ENCODE results near the gene TNFRSF8. TPM values are rescaled to one million over a fixed set of nuclear protein-coding genes. Genes with fewer than 3 reads are reported as not detected.

Gene TNFRSF8
- total and polyA plus RNA-seq, 2 donors (not counting 1 experiment from before 2014, with no cell fraction given): 0.36 to 0.57 TPM

DNA sequence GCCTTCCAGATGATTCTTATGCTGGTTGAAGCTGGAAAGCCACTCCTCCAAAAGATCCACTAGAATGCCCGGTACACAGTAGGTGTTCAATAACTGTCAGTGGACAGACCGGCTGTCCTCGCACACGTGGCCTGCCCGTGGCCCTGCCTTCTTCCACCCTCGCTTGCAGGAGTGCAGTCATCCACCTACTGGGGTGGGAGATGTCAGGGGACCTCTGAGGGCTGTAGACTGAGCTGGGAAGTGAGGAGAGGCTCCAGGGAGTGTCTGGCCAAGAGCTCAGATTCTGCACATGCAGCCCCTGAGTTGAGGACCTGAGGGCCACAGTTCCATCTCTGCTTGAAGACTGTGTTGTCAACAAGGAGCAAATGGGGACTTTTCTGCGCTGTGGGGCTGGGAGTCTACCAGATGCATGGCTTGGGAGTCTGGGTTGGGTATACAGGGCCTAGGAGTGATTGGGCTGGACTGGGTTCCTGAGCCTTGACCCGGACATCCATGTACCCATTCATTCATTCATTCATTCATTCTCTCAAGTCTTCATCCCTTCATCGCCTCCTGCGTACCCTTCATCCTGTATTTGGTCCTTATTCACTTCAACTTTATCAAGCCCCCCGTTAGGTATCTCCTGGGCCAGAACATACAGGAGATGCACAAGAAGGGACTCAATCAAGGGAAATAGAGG, 99.5 kb downstream of the TNFRSF8 start:
- ATAC-seq (ENCODE audit: low read depth): no peak
- CTCF ChIA-PET: interaction anchor here (0.8 to 4.0 kb wide), 10 partner anchors 8 to 46 kb away, joined by 3 to 45 read pairs (median 4); no protein-coding TSS in a partner anchor

DNA sequence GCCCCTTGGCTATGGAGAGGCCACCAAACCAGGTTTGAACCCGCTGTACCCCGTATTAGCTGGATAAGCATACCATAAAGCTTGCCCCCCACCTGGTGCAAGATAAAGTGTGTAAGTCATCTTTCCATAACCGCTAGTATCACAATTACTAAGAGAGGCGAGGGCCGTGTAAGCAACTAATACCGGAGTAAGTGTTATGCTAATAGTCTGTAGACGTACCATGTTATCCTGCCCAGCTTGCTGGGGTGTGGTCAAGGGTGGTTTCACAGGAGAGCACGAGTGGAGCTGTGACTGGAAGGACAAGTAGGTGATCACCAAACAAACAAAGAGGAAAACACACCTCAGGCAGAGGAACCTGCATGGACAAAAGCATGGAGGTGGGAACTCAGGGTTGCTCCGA, 100.1 kb downstream of the TNFRSF8 start:
- ATAC-seq (ENCODE audit: low read depth) (no peak), DNase-seq (no peak)
- 57% methylated on average over 2 of the region's 9 CpGs for WGBS (ENCODE audit: insufficient coverage)
- H2AFZ ChIP-seq (ENCODE audit: insufficient read depth, low read depth, low read length, poor library complexity, severe bottlenecking): no peak overlapping the region
- H3K4me3 Mint-ChIP-seq: no peak overlapping the region
- H3K27ac ChIP-seq (ENCODE audit: low read length in 2 of 2): no peak overlapping the region
- H4K20me1 ChIP-seq (ENCODE audit: control insufficient read depth, insufficient read depth, low read length, poor library complexity, severe bottlenecking): no peaks in the 10 kb centered on the region
- H3K27ac Mint-ChIP-seq: peak overlapping the region; percentile 54
- intact Hi-C loops (cut with micrococcal nuclease): no loop called here
- peaks cover 0 to 3% (median 0%) of the 10 kb centered on the region in 3 donors for H3K9me3 ChIP-seq (ENCODE audit: control extremely low read depth in 1 of 3, control insufficient read depth in 2 of 3, insufficient read depth in 1 of 3, low read length in 2 of 3)
- TF ChIP-seq, protein P1, sequence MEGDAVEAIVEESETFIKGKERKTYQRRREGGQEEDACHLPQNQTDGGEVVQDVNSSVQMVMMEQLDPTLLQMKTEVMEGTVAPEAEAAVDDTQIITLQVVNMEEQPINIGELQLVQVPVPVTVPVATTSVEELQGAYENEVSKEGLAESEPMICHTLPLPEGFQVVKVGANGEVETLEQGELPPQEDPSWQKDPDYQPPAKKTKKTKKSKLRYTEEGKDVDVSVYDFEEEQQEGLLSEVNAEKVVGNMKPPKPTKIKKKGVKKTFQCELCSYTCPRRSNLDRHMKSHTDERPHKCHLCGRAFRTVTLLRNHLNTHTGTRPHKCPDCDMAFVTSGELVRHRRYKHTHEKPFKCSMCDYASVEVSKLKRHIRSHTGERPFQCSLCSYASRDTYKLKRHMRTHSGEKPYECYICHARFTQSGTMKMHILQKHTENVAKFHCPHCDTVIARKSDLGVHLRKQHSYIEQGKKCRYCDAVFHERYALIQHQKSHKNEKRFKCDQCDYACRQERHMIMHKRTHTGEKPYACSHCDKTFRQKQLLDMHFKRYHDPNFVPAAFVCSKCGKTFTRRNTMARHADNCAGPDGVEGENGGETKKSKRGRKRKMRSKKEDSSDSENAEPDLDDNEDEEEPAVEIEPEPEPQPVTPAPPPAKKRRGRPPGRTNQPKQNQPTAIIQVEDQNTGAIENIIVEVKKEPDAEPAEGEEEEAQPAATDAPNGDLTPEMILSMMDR (IDR thresholded peaks at IDR 0.05): no peak
- TF ChIP-seq EZH2 (IDR thresholded peaks at IDR 0.05; ENCODE audit: borderline replicate concordance, insufficient read depth, low read depth, low read length, poor library complexity, severe bottlenecking): no peak
- H3K4me2 ChIP-seq (replicated peaks; ENCODE audit: low read depth, low read length, poor library complexity, severe bottlenecking): no peak overlapping the region
- CTCF ChIA-PET: interaction anchor here (0.9 to 4.0 kb wide), 6 partner anchors 10 to 39 kb away, joined by 3 to 45 read pairs (median 4); no protein-coding TSS in a partner anchor
- no peaks in the 10 kb centered on the region for H3K9me3 Mint-ChIP-seq (ENCODE audit: insufficient read depth)
- peaks cover 57% of the 10 kb centered on the region for H3K4me1 Mint-ChIP-seq
- H3K27me3 ChIP-seq (replicated peaks in 1 of 4; ENCODE audit: control extremely low read depth in 1 of 4, control insufficient read depth in 3 of 4, insufficient read depth in 4 of 4, low read length in 3 of 4): no peaks in the 10 kb centered on the region
- H3K4me1 ChIP-seq (ENCODE audit: control insufficient read depth in 2 of 2, insufficient read depth in 2 of 2, low read length in 2 of 2): peaks cover 41 to 68% of the 10 kb centered on the region in 2 donors
- peaks cover 18% of the 10 kb centered on the region for H3K79me2 ChIP-seq (ENCODE audit: control insufficient read depth, insufficient read depth, low read length)
- POLR2A ChIA-PET: interaction anchor here (0.6 to 2.3 kb wide), 3 partner anchors 10 to 36 kb away, joined by 8 to 17 read pairs (median 13); no protein-coding TSS in a partner anchor
- H3K9ac ChIP-seq (ENCODE audit: low read length): no peak overlapping the region
- no peak overlapping the region for H3K4me3 ChIP-seq (ENCODE audit: control extremely low read depth in 1 of 5, extremely low read depth in 1 of 5, insufficient read depth in 1 of 5, low read depth in 2 of 5, low read length in 4 of 5)
- H3K27me3 Mint-ChIP-seq: no peaks in the 10 kb centered on the region
- no peaks in the 10 kb centered on the region for H3K36me3 ChIP-seq (replicated peaks in 1 of 2; ENCODE audit: control extremely low read depth in 1 of 2, control insufficient read depth in 1 of 2, extremely low read depth in 1 of 2, insufficient read depth in 2 of 2, low read length in 1 of 2)

More for the DNA sequence above, 99.5 kb downstream of the TNFRSF8 start:
- peak overlapping the region; percentile 91 for H3K27ac Mint-ChIP-seq
- H3K9me3 Mint-ChIP-seq (ENCODE audit: insufficient read depth): no peaks in the 10 kb centered on the region
- TF ChIP-seq, protein P1 (IDR thresholded peaks at IDR 0.05): no peak
- TF ChIP-seq EZH2 (IDR thresholded peaks at IDR 0.05; ENCODE audit: borderline replicate concordance, insufficient read depth, low read depth, low read length, poor library complexity, severe bottlenecking): no peak
- WGBS (ENCODE audit: insufficient coverage): 95% methylated on average over 3 of the region's 11 CpGs
- H3K4me1 Mint-ChIP-seq: peaks cover 57% of the 10 kb centered on the region
- H3K9ac ChIP-seq (ENCODE audit: low read length): no peak overlapping the region
- H3K27me3 Mint-ChIP-seq: no peaks in the 10 kb centered on the region
- peaks cover 41 to 68% of the 10 kb centered on the region in 2 donors for H3K4me1 ChIP-seq (ENCODE audit: control insufficient read depth in 2 of 2, insufficient read depth in 2 of 2, low read length in 2 of 2)
- H3K4me2 ChIP-seq (replicated peaks; ENCODE audit: low read depth, low read length, poor library complexity, severe bottlenecking): peak overlapping the region; percentile 61
- H2AFZ ChIP-seq (ENCODE audit: insufficient read depth, low read depth, low read length, poor library complexity, severe bottlenecking): no peak overlapping the region
- no peak overlapping the region for H3K4me3 ChIP-seq (ENCODE audit: control extremely low read depth in 1 of 5, extremely low read depth in 1 of 5, insufficient read depth in 1 of 5, low read depth in 2 of 5, low read length in 4 of 5)
- H4K20me1 ChIP-seq (ENCODE audit: control insufficient read depth, insufficient read depth, low read length, poor library complexity, severe bottlenecking): no peaks in the 10 kb centered on the region
- H3K27me3 ChIP-seq (replicated peaks in 1 of 4; ENCODE audit: control extremely low read depth in 1 of 4, control insufficient read depth in 3 of 4, insufficient read depth in 4 of 4, low read length in 3 of 4): no peaks in the 10 kb centered on the region
- peaks cover 0 to 3% (median 0%) of the 10 kb centered on the region in 3 donors for H3K9me3 ChIP-seq (ENCODE audit: control extremely low read depth in 1 of 3, control insufficient read depth in 2 of 3, insufficient read depth in 1 of 3, low read length in 2 of 3)
- peak overlapping the region; percentile 76 for H3K4me3 Mint-ChIP-seq
- POLR2A ChIA-PET: interaction anchor here (0.6 to 2.3 kb wide), 5 partner anchors 10 to 36 kb away, joined by 7 to 17 read pairs (median 8); no protein-coding TSS in a partner anchor
- DNase-seq: no peak
- peaks cover 12% of the 10 kb centered on the region for H3K79me2 ChIP-seq (ENCODE audit: control insufficient read depth, insufficient read depth, low read length)
- no peaks in the 10 kb centered on the region for H3K36me3 ChIP-seq (replicated peaks in 1 of 2; ENCODE audit: control extremely low read depth in 1 of 2, control insufficient read depth in 1 of 2, extremely low read depth in 1 of 2, insufficient read depth in 2 of 2, low read length in 1 of 2)
- H3K27ac ChIP-seq (ENCODE audit: low read length in 2 of 2): peak overlapping the region; percentile 56 to 71
- intact Hi-C loops (cut with micrococcal nuclease): no loop called here
